Activated CD8-positive, alpha-beta memory T cell treated with anti-CD3 and anti-CD28 coated beads, Interleukin-2, amount 50 U/mL, for 24 hours (primary cell): ENCODE data around the gene ZNF716.
"Not testable (repeated sequence)": the region's sequence is repeated elsewhere in the genome, so short reads cannot be mapped to it uniquely, and the experiment has no call there.

Experiments used
- DNase-seq: peaks from one replicate; pipeline ENCODE4 v3.0.0-alpha.2; 2020; ENCODE audit errors: extremely low read depth

Gene ZNF716

DNA sequence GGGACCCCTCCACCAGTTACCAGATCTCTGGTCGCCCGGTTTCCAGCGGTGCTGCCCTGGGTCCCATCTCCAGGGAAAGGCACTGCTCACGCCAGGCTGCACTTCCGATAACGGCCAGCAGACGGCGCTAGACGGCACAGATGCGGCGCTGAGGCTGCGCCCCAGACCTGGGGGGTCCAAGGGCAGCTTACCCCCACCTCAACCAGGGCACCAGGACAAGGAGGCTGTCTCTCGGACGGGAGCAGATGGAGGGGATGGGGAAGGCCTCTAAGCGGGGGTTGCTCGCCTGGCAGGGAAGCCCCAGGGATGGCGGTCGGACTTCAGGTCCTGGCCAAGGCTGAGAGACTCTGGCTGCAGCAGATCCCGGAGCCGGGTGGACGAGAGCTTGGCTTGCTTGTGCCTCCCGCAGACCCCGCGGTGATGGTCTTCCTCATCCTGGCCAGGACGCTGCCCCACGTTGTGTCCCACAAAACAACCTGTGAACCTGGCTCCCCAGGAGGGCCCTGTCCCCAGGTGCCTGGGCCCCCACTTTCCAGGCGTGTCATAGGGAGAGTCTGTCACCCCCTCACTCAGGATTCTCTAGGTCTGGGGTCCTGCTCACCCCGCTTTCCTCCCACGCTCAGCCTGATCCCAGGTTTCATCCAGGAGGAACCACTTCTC is 23.9 kb upstream of the ZNF716 start:
- no peak for DNase-seq

DNA sequence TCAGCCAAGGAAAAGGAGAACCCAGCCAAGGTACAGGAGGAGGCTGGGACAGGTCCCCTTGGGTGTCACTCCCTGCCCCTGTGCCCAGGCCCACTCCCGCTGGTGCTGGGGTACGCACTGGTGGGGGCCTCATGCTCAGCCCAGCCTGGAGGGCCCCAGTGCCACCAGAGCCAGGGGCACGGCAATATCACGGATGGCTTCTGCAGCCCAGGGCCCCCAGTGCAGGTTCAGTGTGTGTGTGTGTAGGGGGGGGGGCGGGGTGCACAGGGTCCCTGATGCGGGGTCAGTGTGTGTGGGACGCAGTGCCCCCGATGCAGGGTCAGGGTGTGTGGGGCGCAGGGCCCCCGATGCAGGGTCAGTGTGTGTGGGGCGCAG is 23.4 kb upstream of the ZNF716 start:
- no peak for DNase-seq

DNA sequence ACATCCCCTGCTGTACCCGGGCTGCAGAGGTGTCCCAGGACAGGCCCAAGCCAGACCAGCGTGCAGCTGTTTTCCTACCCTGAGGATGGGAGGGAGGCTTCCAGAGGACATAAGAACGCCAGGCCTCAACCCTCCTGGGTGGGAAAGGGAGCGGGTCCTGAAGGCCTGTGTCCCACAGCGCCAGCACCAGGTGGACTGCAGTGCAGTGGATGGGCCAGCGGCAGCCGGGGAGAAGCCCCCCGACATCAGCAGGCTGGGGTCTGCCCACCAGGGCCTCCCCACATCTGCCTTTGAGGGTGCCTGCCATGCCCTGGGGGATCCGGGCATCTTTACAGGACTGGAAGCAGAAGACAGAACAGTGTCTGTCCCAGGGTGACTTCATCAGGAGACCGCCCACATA is 22.8 kb upstream of the ZNF716 start:
- DNase-seq, result no peak

DNA sequence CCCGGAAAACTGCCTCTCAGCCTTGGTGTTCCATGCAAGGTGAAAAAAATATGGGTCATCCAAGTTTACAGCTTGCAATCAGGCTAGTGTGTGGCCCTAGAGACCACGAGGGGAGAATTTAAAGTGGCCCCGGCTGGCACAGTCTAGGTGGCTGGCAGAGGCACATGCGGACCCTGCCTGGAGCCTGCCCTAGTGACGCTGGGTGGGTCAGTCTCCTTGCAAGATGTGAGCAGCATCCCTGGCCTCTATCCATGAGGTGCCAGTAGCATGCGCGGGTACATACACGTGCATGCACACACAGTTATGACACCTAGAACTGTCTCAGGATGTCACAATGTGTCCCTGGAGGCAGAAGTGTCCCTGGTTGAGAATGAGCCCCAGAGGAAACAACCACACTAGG is 22.4 kb upstream of the ZNF716 start:
- DNase-seq, result no peak

DNA sequence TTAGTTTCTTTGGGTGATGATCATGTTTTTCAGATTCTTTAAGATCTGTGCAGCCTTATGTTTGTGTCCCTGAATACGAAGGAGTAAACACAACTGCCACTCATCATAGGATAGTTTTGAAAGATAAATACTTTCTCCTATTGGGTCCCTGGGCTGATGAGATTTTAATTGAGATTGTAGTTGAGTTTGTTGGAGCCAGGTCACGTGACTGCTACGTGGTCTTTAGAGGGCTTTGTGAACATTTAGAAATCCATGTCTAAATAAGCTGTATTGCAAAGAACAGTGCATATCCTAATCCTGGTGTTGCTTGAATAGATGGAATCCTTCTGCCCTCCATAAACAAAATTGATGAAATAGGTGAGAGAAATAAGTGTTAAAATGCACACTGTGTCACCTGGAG is 17.4 kb upstream of the ZNF716 start:
- DNase-seq, result no peak

DNA sequence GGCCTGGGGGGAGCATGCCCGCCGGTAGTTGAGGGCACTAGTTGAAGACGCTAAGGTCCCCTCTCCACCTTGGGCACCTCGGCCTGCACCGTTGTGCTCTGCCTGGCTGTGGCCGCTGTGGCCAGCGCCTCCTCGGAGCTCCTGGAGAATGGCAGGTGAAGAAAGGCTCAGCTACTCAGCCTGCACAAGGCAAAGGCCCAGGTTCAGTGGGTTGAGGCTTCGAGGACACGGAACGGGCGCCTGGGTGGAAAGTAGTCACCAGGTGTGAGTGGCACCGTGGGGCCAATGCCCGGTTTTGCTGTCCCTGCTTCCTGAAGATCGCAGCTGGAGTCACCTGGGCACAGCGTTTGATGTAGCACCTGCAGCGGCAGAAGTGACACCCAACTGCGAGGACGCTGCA is 12.4 kb upstream of the ZNF716 start:
- DNase-seq, result no peak

DNA sequence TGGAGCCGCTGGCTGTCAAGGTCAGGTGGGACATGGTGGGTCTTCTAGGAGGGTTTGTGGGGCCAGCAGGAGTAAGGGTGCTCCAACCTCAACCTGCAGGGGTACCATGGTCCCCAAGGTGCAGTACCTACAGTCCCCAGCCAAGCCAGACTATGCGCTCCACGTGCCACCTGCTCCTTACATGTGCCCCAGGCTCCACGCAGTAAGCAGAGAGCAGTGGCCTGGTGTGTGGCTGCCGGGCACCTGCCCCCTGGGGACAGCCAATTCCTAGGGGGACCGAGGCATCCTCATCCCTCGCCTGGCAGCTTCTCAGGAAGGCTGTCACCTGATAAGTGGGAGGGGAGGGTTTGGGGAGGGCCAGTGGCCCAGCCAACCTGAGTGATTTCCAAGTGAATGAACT is 11.7 kb upstream of the ZNF716 start:
- DNase-seq, result no peak

DNA sequence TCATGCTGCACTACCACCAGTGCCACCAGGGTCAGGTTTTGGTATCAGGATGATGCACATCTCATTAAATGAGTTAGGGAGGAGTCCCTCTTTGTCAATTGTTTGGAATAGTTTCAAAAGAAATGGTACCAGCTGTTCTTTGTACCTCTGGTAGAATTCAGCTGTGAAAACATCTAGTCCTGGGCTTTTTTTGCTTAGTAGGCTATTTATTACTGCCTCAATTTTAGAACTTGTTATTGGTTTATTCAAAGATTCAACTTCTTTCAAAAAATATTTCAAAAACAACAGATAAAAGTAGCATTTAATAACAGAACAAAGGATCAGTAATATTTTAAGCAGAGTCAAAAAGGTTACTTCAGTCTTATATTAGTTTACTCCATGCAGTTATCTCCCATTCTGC is 6.4 kb upstream of the ZNF716 start:
- no peak for DNase-seq

DNA sequence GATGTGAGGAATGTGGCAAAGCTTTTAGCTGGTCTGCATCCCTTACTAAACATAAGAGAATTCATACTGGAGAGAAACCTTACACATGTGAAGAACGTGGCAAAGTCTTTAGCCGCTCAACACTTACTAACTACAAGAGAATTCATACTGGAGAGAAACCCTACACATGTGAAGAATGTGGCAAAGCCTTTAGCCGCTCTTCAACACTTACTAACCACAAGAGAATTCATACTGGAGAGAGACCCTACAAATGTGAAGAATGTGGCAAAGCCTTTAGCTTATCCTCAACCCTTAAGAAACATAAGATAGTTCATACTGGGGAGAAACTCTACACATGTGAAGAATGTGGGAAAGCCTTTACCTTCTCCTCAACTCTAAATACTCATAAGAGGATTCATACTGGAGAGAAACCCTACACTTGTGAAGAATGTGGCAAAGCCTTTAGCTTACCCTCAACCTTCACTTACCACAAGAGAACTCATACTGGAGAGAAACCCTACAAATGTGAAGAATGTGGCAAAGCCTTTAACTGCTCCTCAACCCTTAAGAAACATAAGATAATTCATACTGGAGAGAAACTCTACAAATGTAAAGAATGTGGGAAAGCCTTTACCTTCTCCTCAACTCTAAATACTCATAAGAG is 19.3 kb downstream of the ZNF716 start:
- DNase-seq, result not testable (repeated sequence)

DNA sequence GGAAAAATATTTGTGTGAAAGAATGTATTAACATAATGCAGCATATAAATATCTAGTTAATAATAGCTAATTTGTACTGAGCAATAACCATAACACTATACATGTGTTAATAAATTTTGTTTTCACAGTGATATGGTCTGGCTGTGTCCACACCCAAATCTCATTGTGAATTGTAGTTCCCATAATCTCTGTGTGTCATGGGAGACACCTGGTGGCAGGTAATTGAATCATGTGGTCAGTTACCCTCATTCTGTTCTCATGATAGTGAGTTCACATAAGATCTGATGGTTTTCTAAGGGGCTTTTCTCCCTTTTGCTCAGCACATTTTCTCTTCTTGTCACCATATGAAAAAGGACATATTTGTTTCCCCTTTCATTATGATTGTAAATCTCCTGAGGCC is 30.3 kb downstream of the ZNF716 start:
- not testable (repeated sequence) for DNase-seq

DNA sequence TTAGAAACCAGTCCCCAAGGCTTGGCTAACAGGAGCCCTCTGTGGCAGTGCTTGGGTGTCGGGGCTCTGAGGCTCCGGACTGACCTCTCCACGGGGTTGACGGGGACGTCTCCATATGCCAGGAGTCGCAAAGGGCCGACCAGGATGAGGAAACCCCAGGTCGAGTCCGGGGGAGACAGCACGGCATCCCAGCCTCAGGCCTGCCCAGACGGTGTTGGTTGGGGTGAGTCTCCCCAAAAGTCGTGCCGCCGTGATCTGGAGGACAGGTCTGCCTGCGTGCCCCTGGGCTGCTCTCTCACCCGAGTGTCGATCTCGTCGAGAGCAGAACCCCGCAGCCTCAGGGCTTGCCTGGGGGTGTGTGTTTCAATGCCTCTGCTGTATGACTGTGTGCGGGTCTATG is 35.0 kb downstream of the ZNF716 start:
- not testable (repeated sequence) for DNase-seq

DNA sequence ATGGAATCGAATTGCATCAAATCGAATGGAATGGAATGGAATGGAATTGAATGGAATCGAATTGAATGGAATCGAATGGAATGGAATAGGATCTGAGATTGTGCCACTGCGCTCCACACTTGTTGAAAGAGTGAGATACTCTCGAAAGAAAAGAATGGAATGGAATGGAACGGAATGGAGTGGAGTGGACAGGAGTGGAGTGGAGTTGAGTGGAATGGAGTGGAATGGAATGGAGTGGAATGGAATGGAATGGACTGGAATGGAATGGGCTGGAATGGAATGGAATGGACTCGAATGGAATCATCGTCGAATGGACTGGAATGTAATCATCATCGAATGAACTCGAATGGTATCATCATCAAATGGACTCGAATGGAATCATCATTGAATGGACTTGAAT is 38.0 kb downstream of the ZNF716 start:
- DNase-seq, result no peak

DNA sequence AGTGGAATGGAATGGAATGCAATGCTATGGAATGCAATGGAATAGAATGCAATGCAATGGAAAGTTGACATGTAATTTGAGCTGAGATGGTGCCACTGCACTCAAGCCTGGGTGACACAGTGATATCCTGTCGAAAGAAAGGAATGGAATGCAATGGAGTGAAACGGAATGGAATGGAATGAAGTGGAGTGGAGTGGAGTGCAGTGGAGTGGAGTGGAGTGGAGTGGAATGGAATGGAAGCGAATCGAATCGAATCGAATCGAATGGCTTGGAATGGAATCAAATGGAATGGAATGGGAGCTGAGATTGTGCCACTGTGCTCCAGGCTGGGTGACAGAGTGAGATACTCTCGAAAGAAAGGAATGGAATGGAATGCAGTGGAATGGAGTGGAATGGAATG is 45.1 kb downstream of the ZNF716 start:
- DNase-seq, result not testable (repeated sequence)

DNA sequence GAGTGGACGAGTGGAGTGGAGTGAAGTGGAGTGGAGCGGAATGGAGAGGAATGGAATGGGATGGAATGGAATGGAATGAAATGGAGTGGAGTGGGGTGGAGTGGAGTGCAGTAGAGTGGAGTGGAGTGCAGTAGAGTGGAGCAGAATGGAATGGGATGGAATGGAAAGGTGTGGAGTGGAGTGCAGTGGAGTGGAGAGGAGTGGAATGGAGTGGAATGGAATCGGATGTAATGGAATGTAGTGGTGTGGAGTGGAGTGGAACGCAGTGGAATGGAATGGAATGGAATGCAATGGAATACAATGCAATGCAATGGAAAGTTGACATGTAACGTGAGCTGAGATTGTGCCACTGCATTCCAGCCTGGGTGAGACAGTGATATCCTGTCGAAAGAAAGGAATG is 46.4 kb downstream of the ZNF716 start:
- no peak for DNase-seq

DNA sequence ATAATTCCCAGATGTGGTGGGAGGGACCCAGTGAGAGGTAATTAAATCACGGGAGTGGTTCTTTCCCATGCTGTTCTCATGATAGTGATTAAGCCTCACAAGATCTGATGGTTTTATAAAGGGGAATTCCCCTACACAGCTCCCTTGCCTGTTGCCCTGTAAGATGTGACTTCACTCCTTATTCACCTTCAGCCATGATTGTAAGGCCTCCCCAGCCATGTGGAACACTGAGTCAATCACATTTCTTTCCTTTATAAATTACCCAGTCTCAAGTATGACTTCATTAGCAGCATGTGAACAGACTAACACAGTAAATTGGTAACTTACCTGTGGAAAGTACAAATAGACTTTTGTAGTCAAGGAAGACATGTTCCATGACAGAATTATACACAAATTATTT is 55.2 kb downstream of the ZNF716 start:
- no peak for DNase-seq
